NCI-H82 (cell line): Measurements from ENCODE around the gene NHLRC1.

Experiments used
- DNase-seq: peaks from one replicate; lab custom pipeline; 2025; lab: John Stamatoyannopoulos, UW

Gene NHLRC1

GRCh38 chr6:18087396-18088165 is 34.9 kb downstream of the NHLRC1 start:
- DNase-seq: no peak

- DNase-seq: no peak
These were observed 41.3 kb downstream of the NHLRC1 start for GRCh38 chr6:18081025-18081668.

GRCh38 chr6:18080544-18080943 is 41.9 kb downstream of the NHLRC1 start:
- DNase-seq: no peak

GRCh38 chr6:18078866-18079265 is 43.6 kb downstream of the NHLRC1 start:
- no peak for DNase-seq

- no peak for DNase-seq
These were observed 46.2 kb downstream of the NHLRC1 start for GRCh38 chr6:18076231-18076630.

GRCh38 chr6:18072841-18073240 is 49.6 kb downstream of the NHLRC1 start:
- no peak for DNase-seq

GRCh38 chr6:18070486-18070885 is 52.0 kb downstream of the NHLRC1 start:
- DNase-seq: no peak
